Mesendoderm (in vitro differentiated cells): Measurements from ENCODE around the gene NELL2.

ENCODE experiments used
- DNase-seq: peaks from one replicate; pipeline ENCODE4 v3.0.0; 2013
- H2AK5ac ChIP-seq: 2 replicates; pipeline ENCODE4 v1.6.1; 2013; ENCODE audit warnings: low read length, inconsistent platforms
- H2BK120ac ChIP-seq: 2 replicates; pipeline ENCODE4 v1.6.1; 2013; ENCODE audit warnings: low read depth, mild to moderate bottlenecking, low read length, moderate library complexity, mixed read lengths
- H2BK15ac ChIP-seq: replicated peaks from 2 replicates; pipeline ENCODE4 v1.6.1; 2013; ENCODE audit warnings: low read depth, mild to moderate bottlenecking, moderate library complexity
- H2BK5ac ChIP-seq: 2 replicates; pipeline ENCODE4 v1.6.1; 2013; ENCODE audit warnings: low read length, inconsistent platforms
- H3K18ac ChIP-seq: 2 replicates; pipeline ENCODE4 v1.6.1; 2013; ENCODE audit warnings: mild to moderate bottlenecking, low read length, mixed read lengths
- H3K23ac ChIP-seq: one replicate; pipeline ENCODE4 v1.6.1; 2013; ENCODE audit warnings: low read length
- H3K27ac ChIP-seq: 2 replicates; pipeline ENCODE4 v1.5.1; 2013; ENCODE audit warnings: low read depth, mild to moderate bottlenecking, inconsistent platforms, low read length, moderate library complexity
- H3K27me3 ChIP-seq: 2 replicates; pipeline ENCODE4 v1.6.1; 2013; ENCODE audit warnings: low read length, control low read depth, mild to moderate bottlenecking, inconsistent platforms; ENCODE audit not compliant: insufficient read depth, poor library complexity
- H3K36me3 ChIP-seq: 2 replicates; pipeline ENCODE4 v1.6.1; 2013; ENCODE audit warnings: low read length, inconsistent platforms; ENCODE audit not compliant: control insufficient read depth, insufficient read depth
- H3K4ac ChIP-seq: one replicate; pipeline ENCODE4 v1.6.1; 2013; ENCODE audit warnings: low read depth, mild to moderate bottlenecking, low read length, moderate library complexity
- H3K4me1 ChIP-seq: 2 replicates; pipeline ENCODE4 v1.6.1; 2013; ENCODE audit warnings: low read depth, low read length, inconsistent platforms; ENCODE audit not compliant: control insufficient read depth
- H3K4me2 ChIP-seq: 2 replicates; pipeline ENCODE4 v1.6.1; 2013; ENCODE audit warnings: low read length
- H3K4me3 ChIP-seq: 2 replicates; pipeline ENCODE4 v1.5.1; 2013; ENCODE audit warnings: mild to moderate bottlenecking, low read length
- H3K56ac ChIP-seq: one replicate; pipeline ENCODE4 v1.6.1; 2013; ENCODE audit warnings: low read length
- H3K79me1 ChIP-seq: 2 replicates; pipeline ENCODE4 v1.6.1; 2013; ENCODE audit warnings: low read length, inconsistent platforms
- H3K79me2 ChIP-seq: 2 replicates; pipeline ENCODE4 v1.6.1; 2013; ENCODE audit warnings: mild to moderate bottlenecking, low read length; ENCODE audit not compliant: control insufficient read depth, insufficient read depth
- H3K9ac ChIP-seq: 2 replicates; pipeline ENCODE4 v1.6.1; 2013; ENCODE audit warnings: low read length, inconsistent platforms
- H4K5ac ChIP-seq: one replicate; pipeline ENCODE4 v1.6.1; 2013; ENCODE audit warnings: low read length
- H4K8ac ChIP-seq: one replicate; pipeline ENCODE4 v1.6.1; 2013; ENCODE audit warnings: low read depth, mild to moderate bottlenecking, control low read depth, low read length, moderate library complexity
- WGBS: extraction: QIAGEN DNeasy Blood & Tissue Kit; methylation state at CpG from one replicate; pipeline ENCODE4 v1.1.7; 2013; ENCODE audit warnings: low lambda C conversion rate, missing lambda C conversion rate; ENCODE audit not compliant: insufficient coverage; ENCODE audit errors: extremely low coverage; 5-methylcytosine and 5-hydroxymethylcytosine counted together

Gene NELL2

DNA sequence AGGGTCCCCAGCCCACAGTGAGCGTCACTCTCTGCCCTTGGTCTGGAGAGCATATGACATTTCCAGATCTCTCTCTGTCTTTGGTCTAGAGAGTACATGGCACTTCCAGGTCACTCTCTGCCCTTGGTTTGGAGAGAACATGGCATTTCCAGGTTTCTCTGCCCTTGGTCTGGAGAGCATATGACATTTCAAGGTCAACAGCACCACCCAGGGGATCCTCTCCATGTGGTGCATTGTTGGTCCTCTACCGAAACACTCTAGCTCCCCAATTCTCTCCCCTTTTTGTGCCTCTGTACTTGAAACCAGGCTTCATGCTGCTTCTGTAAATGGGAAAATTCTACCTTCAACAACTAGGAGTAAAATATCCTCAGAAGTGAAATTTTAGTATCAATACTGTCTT is 399.4 kb downstream of the NELL2 start:
- Histone ChIP-seq H2AK5ac (no peak overlapping the region), H3K4me2 (no peak overlapping the region), H3K79me1 (no peaks in the 10 kb centered on the region), H3K27me3 (no peaks in the 10 kb centered on the region), H3K9ac (no peak overlapping the region), H4K5ac (no peak overlapping the region), H3K56ac (no peak overlapping the region), H3K4ac (no peak overlapping the region), H3K23ac (no peak overlapping the region), H4K8ac (no peak overlapping the region), H3K36me3 (no peaks in the 10 kb centered on the region), H3K4me1 (no peaks in the 10 kb centered on the region), H2BK15ac (no peak overlapping the region), H2BK120ac (no peak overlapping the region), H2BK5ac (no peak overlapping the region), H3K27ac (no peak overlapping the region), H3K4me3 (no peak overlapping the region), H3K18ac (no peak overlapping the region), H3K79me2 (no peaks in the 10 kb centered on the region)
- no peak for DNase-seq
- WGBS: no CpG with 5 or more reads among the region's 2 CpGs

DNA sequence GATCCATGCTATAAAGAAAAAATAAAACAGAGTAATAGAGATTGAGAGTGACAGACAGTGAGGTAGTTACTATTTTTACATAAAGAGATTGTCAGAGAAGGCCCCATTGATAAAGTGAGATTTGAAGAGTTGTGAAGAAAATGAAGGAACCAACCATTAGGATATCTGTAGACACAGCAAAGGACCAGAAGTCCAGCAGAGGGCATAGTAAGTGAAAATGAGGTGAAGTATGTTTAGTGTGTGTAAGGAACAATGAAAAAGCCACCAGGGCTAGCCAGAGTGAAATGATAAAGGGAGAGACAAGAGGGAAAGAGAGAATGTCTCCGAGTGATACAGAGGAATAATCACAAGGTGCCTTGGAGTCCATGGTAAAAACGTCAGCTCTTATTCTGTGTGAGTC is 411.0 kb downstream of the NELL2 start:
- Histone ChIP-seq H3K4ac (no peak overlapping the region), H3K27ac (no peak overlapping the region), H3K79me1 (no peaks in the 10 kb centered on the region), H3K56ac (no peak overlapping the region), H4K5ac (no peak overlapping the region), H2BK5ac (no peak overlapping the region), H3K4me2 (no peak overlapping the region), H3K27me3 (no peaks in the 10 kb centered on the region), H3K79me2 (no peaks in the 10 kb centered on the region), H3K4me3 (no peak overlapping the region), H3K18ac (no peak overlapping the region), H2AK5ac (no peak overlapping the region), H3K36me3 (no peaks in the 10 kb centered on the region), H2BK15ac (no peak overlapping the region), H4K8ac (no peak overlapping the region), H3K23ac (no peak overlapping the region), H3K9ac (no peak overlapping the region), H2BK120ac (no peak overlapping the region), H3K4me1 (no peaks in the 10 kb centered on the region)
- WGBS: no CpG with 5 or more reads among the region's 2 CpGs
- peak; percentile 44 for DNase-seq

DNA sequence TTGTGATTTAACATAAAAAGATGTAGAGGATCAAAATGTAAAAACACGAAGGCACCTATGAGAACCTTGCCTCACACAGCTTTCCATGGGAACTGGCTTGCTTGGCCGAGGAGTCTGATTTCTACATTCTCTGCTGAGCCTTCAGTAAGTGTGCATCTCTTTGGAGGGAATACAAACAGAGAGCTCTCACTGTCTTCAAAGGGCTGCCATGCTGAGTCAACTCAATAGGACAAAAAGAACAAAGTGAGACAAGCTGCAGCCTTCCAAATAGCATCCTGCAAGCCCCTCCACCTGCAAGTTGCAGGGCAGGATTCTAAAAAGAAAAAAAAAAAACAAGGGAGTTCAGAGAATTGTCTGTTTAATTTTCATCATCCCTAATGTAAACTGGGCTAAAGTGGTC is 411.9 kb downstream of the NELL2 start:
- DNase-seq: no peak
- no peak overlapping the region for H2AK5ac ChIP-seq
- H3K27ac ChIP-seq: no peak overlapping the region
- no peak overlapping the region for H3K56ac ChIP-seq
- H3K9ac ChIP-seq: no peak overlapping the region
- H4K5ac ChIP-seq: no peak overlapping the region
- H3K23ac ChIP-seq: no peak overlapping the region
- H3K4me2 ChIP-seq: no peak overlapping the region
- no CpG with 5 or more reads among the region's 2 CpGs for WGBS
- H3K18ac ChIP-seq: no peak overlapping the region
- no peaks in the 10 kb centered on the region for H3K79me1 ChIP-seq
- H3K36me3 ChIP-seq: no peaks in the 10 kb centered on the region
- H2BK15ac ChIP-seq: no peak overlapping the region
- no peaks in the 10 kb centered on the region for H3K27me3 ChIP-seq
- no peaks in the 10 kb centered on the region for H3K79me2 ChIP-seq
- no peaks in the 10 kb centered on the region for H3K4me1 ChIP-seq
- H3K4me3 ChIP-seq: no peak overlapping the region
- H3K4ac ChIP-seq: no peak overlapping the region
- H2BK120ac ChIP-seq: peak overlapping the region; percentile 28
- H2BK5ac ChIP-seq: no peak overlapping the region
- H4K8ac ChIP-seq: no peak overlapping the region

DNA sequence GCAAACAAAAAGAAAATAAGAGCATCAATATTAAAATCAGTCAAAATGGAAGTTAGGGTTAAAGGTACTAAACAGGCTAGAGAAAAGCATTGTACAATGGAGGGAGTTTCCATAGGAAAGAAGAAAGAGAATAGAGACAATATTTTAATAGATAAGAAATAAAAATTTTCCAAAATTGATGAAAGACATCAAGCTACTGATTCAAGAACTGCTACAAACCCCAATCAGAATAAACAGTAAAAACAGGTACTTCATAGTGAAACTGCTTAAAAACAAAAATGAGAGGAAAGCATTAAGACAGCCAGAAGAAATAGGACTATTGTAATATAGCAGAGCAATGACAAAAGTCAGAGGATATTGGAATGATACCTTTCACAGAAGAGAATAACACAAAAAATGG is 413.4 kb downstream of the NELL2 start:
- H2BK15ac ChIP-seq: no peak overlapping the region

DNA sequence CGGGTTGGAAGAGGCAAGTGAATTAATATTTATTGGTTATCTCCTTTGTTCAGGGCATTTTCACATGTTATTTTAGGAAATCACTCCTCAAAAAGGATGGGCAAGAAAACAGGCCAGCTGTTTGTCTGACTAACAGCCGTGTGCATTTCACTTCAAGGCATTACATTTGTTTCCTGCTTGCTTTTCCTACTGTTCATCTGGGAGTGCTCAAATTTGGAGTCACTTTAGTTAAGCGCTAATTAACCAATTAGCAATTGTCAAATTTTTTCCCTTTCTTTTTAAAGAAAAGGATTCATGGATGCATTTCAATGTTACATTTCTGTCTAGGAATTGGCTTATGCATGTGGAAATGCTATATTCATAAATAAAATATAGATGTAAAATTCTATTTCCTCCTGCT is 415.9 kb downstream of the NELL2 start:
- Histone ChIP-seq H4K8ac (no peak overlapping the region), H2BK120ac (peak overlapping the region; percentile 61), H3K4ac (no peak overlapping the region), H3K27me3 (no peaks in the 10 kb centered on the region), H3K23ac (no peak overlapping the region), H3K27ac (no peak overlapping the region), H2BK15ac (peak overlapping the region; percentile 96), H3K9ac (no peak overlapping the region), H4K5ac (no peak overlapping the region), H3K4me2 (no peak overlapping the region), H3K36me3 (no peaks in the 10 kb centered on the region), H2BK5ac (no peak overlapping the region), H3K56ac (no peak overlapping the region), H3K4me1 (peaks cover 10% of the 10 kb centered on the region), H3K18ac (peak overlapping the region; percentile 30), H3K79me2 (no peaks in the 10 kb centered on the region), H3K4me3 (no peak overlapping the region), H2AK5ac (no peak overlapping the region), H3K79me1 (no peaks in the 10 kb centered on the region)
- DNase-seq: no peak
- no CpG with 5 or more reads among the region's 3 CpGs for WGBS

More for the DNA sequence above, 413.4 kb downstream of the NELL2 start:
- H3K18ac ChIP-seq: no peak overlapping the region
- no peak overlapping the region for H3K23ac ChIP-seq
- H3K4ac ChIP-seq: no peak overlapping the region
- no peak overlapping the region for H3K27ac ChIP-seq
- no peak overlapping the region for H3K4me2 ChIP-seq
- no peaks in the 10 kb centered on the region for H3K79me1 ChIP-seq
- no peak overlapping the region for H2BK120ac ChIP-seq
- H3K56ac ChIP-seq: no peak overlapping the region
- H3K4me3 ChIP-seq: no peak overlapping the region
- no peak overlapping the region for H3K9ac ChIP-seq
- H2AK5ac ChIP-seq: no peak overlapping the region
- no peaks in the 10 kb centered on the region for H3K79me2 ChIP-seq
- H4K5ac ChIP-seq: no peak overlapping the region
- no peaks in the 10 kb centered on the region for H3K27me3 ChIP-seq
- no peak for DNase-seq
- peaks cover 3% of the 10 kb centered on the region for H3K4me1 ChIP-seq
- H3K36me3 ChIP-seq: no peaks in the 10 kb centered on the region
- H2BK5ac ChIP-seq: no peak overlapping the region
- H4K8ac ChIP-seq: no peak overlapping the region

DNA sequence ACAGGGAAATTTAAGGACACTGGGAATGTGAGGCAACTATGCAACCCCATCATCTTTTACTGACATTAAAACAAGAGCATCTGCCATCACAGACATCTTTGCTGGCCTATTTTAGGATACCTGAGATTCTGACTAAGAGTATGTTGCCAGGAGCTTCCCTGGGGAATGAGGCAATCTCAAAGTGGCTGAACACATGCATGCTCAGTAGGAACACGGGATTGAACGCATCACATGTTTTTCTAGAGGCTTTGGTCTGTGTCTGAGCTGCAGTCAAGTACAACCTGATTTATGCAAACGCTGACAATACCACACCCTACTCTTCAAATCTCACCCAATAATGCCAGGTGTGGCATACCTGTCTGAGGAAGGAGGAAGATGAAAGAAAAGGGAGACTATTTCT is 416.5 kb downstream of the NELL2 start:
- DNase-seq: no peak
- WGBS: no CpG with 5 or more reads among the region's 3 CpGs
- Histone ChIP-seq H3K4me3 (no peak overlapping the region), H3K27ac (no peak overlapping the region), H3K56ac (no peak overlapping the region), H2BK120ac (peak overlapping the region; percentile 67), H3K4me1 (peaks cover 10% of the 10 kb centered on the region), H3K27me3 (no peaks in the 10 kb centered on the region), H2BK5ac (no peak overlapping the region), H3K23ac (no peak overlapping the region), H3K18ac (peak overlapping the region; percentile 30), H3K79me1 (no peaks in the 10 kb centered on the region), H4K8ac (no peak overlapping the region), H3K9ac (no peak overlapping the region), H4K5ac (no peak overlapping the region), H3K36me3 (no peaks in the 10 kb centered on the region), H2BK15ac (no peak overlapping the region), H2AK5ac (no peak overlapping the region), H3K79me2 (no peaks in the 10 kb centered on the region), H3K4ac (no peak overlapping the region), H3K4me2 (no peak overlapping the region)
